ENCODE data around the gene SEC14L5.
"Not testable (repeated sequence)": the region's sequence is repeated elsewhere in the genome, so short reads cannot be mapped to it uniquely, and the experiment has no call there.

Gene SEC14L5

DNA sequence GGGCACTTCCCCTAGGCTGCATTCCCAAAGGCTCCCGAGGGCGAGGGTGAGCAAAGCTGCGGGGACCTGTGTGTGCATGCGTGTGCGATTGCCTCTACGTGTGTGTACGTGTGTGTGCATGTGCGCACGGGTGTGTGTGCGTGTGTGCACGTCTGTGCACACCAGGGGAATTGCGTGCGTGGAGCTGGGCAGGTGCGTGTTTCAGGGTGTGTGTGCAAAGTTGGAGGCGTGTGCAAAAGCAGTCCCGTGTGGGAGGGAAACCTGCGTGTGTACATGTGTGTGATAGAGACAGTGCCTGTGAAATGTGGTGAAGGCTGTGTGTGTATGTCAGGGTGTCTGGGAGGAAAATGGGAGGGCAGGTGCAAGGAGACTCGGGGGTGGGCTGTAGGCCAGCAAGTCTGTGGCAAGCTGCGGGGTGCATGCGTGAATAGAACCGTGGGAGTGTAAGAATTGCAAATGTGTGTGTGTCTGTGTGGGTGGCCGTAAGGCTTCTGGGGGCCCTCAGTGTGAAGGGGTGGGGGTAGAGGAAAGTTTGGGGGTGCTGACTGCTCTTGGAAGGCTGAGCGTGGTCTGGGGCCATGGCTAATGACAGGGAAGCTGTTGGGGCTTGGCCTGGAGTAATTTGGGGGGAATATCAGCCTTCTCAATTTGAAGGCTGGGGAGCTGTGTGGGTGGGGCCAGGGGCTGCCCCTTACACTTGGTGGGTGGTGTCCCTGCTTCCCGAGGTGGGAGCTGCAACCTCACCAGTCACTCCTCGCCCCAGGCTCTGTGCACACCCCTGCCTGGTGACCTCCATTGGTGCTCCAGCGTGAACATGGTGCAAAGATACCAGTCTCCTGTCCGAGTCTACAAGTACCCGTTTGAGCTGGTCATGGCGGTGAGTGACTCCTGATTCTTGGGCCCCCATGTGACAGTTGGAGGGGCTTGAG lies 644 bp downstream of the SEC14L5 start:
- Mint-ChIP-seq H3K27me3 (peaks cover 16% of the 10 kb centered on the region), H3K4me3 (peak overlapping the region; percentile 86), H3K9me3 (no peaks in the 10 kb centered on the region), H3K36me3 (no peaks in the 10 kb centered on the region), H3K27ac (no peak overlapping the region), H3K4me1 (peaks cover 19% of the 10 kb centered on the region)

DNA sequence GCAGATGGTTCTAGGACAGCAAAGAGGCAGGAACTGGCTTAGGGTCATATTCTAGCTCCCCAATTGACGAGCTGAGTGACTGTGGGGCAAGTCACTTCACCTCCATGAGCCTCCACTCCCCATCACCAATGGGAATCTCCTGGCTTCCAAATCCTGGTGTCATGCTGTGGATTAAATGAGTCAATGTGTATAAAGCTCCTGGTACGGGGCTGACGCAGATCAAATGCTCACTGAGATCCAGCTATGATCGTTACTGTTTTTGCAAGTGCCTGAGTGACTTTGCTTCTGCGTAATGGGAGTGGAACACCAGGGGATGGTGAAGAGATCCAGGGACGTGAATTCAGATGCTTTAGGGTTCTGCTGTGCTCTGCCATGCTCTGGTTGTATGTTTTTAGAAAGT lies 2.4 kb downstream of the SEC14L5 start:
- Mint-ChIP-seq H3K27me3 (peaks cover 13% of the 10 kb centered on the region), H3K27ac (no peak overlapping the region), H3K4me3 (no peak overlapping the region), H3K9me3 (no peaks in the 10 kb centered on the region), H3K4me1 (peaks cover 19% of the 10 kb centered on the region), H3K36me3 (no peaks in the 10 kb centered on the region)

DNA sequence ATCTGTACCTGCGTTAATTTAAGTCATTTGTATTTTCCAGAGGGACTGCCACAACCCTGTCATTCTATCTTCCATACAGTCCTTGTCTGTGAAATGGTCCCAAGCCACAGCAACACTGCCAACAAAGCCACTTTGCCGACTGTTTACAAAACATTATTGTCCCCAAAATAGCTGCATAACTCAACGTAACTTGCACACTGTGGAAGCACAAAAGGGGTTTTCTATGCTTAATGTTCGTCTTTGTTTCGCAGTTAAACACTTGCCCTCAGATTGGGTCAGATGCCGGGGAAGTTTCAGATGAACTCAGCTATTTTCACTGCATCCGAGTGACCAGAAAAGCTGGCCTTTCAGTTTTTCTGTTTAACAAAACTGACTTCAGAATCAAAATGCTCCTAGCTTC lies 4.6 kb downstream of the SEC14L5 start:
- peaks cover 8% of the 10 kb centered on the region for H3K4me1 Mint-ChIP-seq
- H3K27ac Mint-ChIP-seq = no peak overlapping the region
- peaks cover 13% of the 10 kb centered on the region for H3K27me3 Mint-ChIP-seq
- H3K4me3 Mint-ChIP-seq = no peak overlapping the region
- H3K9me3 Mint-ChIP-seq = no peaks in the 10 kb centered on the region
- no peaks in the 10 kb centered on the region for H3K36me3 Mint-ChIP-seq

DNA sequence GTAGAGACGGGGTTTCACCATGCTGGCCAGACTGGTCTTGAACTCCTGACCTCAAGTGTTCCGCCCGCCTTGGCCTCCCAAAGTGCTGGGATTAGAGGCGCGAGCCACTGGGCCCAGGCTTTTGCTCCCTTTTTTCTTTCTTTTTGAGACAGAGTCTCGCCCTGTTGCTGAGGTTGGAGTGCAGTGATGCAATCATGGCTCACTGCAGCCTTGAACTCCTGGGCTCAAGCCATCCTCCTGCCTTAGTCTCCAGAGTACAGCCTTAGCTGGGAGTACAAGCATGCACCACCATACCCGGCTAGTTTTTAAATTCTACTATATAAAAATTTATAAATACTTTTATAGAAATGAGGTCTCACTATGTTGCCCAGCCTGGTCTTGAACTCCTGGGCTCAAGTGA lies 5.4 kb downstream of the SEC14L5 start:
- H3K4me3 Mint-ChIP-seq, H3K36me3 Mint-ChIP-seq: not testable (repeated sequence)

DNA sequence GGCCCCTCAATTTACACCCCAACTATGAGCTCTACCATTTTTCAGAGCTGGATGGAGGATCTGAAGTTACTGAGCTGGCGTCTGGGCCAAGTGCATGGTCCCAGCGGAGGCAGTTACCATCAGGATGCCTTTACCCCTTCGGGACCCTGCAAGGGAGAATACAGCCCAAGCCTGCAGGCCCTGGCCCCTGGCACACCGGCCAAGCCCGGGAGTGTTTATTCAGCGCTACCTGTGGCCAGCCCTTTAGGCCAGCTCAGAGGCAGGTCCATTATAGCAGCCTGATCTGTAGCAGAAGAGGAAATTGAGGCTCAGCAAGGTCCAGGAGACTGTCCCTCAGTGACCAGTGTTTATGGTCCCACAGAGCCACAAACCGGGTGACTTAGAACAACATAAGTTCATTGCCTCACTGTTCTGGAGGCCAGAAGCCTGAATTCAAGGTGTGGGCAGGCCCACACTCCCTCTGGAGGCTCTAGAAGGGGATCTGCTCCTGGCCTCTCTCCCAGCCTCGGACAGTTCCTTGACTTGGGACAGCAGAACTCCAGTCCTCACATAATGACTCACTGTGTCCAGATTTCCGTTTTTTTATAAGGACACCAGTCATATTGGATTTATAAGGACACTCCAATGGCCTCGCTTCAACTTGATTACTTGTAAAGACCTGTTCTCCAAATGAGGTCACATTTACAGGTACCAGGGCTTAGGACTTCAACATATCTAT lies 8.8 kb downstream of the SEC14L5 start:
- H3K9me3 Mint-ChIP-seq = no peaks in the 10 kb centered on the region
- no peaks in the 10 kb centered on the region for H3K36me3 Mint-ChIP-seq
- H3K27ac Mint-ChIP-seq = no peak overlapping the region
- peaks cover 2% of the 10 kb centered on the region for H3K27me3 Mint-ChIP-seq
- no peak overlapping the region for H3K4me3 Mint-ChIP-seq
- no peaks in the 10 kb centered on the region for H3K4me1 Mint-ChIP-seq

More for the DNA sequence above, 5.4 kb downstream of the SEC14L5 start:
- not testable (repeated sequence) for H3K4me1 Mint-ChIP-seq, H3K27ac Mint-ChIP-seq, H3K9me3 Mint-ChIP-seq
- H3K27me3 Mint-ChIP-seq = peaks cover 11% of the 10 kb centered on the region

DNA sequence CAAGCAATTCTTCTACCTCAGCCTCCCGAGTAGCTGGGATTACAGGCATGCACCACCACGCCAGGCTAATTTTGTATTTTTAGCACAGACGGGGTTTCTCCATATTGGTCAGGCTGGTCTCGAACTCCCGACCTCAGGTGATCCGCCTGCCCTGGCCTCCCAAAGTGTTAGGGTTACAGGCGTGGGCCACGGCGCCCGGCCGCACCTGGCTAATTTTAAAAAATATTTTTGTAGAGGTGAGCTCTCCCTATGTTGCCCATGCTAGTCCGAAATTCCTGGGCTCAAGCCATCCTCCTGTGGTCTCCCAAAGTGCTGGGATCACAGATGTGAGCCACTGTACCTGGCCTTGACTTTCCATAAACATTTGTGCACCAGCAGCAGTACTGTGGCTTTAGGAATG lies 10.1 kb downstream of the SEC14L5 start:
- not testable (repeated sequence) for H3K9me3 Mint-ChIP-seq, H3K27ac Mint-ChIP-seq, H3K36me3 Mint-ChIP-seq

DNA sequence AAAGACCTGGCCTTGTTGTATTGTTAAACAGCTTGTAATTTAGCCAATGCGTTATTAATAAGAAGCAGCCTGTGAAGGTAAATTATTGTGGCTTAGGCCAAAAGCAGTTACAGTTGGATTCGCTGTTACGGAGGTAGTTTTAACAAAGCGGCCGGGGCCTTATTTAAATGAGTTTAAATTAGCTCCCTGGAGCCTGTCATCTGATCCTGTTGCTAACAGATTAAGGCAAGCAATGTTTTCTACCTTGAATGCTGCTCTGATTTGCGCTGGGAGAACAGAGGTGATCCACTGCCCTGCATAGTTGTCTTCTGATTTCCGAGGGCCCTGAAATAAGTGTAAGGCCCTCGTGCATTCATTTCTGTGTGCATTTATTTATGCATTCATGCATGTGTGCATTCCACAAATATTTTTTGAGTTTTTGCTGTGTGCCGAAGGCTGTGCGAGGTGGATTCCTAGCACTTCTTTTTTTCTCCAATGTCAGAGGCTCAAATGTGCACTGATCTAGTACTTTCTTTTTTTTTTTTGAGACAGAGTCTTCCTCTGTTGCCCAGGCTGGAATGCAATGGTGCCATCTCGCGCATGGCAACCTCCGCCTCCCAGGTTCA lies 10.9 kb downstream of the SEC14L5 start:
- H3K36me3 Mint-ChIP-seq = no peaks in the 10 kb centered on the region
- no peak overlapping the region for H3K4me3 Mint-ChIP-seq
- H3K27me3 Mint-ChIP-seq = peaks cover 2% of the 10 kb centered on the region
- no peaks in the 10 kb centered on the region for H3K9me3 Mint-ChIP-seq
- H3K27ac Mint-ChIP-seq = no peak overlapping the region
- H3K4me1 Mint-ChIP-seq = no peaks in the 10 kb centered on the region

More for the DNA sequence above, 10.1 kb downstream of the SEC14L5 start:
- not testable (repeated sequence) for H3K4me3 Mint-ChIP-seq, H3K27me3 Mint-ChIP-seq, H3K4me1 Mint-ChIP-seq

DNA sequence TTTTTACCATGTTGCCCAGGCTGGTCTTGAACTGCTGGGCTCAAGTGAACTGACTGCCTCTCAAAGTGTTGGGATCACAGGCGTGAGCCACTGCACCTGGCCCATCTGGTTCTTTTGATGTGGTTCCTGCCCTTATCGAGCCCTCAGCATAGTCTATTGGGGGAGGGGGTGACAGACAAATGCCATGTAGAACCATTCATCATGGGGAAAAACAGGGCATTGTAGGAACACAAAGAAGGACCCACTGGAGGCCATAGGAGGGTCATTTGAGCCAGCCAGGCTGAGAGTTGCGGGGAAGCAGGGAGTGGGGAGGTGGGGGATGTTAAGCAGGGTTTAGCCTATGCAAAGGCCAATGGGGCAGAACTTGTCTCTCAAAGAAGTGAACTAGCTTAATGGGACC lies 11.9 kb downstream of the SEC14L5 start:
- no peaks in the 10 kb centered on the region for H3K36me3 Mint-ChIP-seq
- no peaks in the 10 kb centered on the region for H3K9me3 Mint-ChIP-seq
- H3K27ac Mint-ChIP-seq = no peak overlapping the region

DNA sequence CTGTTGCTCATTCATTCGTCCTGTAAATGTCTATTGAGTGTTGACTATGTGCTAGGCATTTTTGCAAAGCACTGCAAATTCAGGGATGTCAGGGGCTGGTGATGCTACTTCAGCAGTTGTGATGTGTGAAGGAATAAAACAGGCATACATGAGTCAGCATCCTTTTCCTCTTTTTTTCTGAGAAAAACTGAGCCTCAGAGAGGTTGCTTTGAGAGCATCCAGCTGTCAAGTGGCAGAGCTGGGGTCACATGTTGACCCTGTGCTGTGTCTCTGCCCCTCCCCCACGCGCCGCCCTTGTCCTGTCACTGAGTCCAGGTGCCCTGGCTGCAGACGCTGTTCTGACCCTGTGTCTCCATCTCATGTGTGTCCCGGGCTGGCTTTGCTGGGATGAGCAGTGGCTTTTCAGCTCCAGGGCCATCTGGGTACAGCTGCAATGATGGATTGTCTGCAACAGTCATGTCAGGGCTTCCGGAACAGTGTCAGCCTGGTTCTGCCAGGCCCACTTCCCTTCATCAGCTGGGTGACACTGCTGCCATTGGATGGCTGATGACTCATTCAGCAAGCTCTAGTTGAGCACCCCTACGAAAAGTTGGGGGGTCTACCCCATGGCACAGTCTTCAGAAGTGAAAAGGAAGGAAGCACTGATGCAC lies 14.9 kb downstream of the SEC14L5 start:
- Mint-ChIP-seq H3K36me3 (no peaks in the 10 kb centered on the region), H3K4me1 (no peaks in the 10 kb centered on the region), H3K4me3 (no peak overlapping the region), H3K27me3 (peaks cover 2% of the 10 kb centered on the region), H3K27ac (no peak overlapping the region), H3K9me3 (no peaks in the 10 kb centered on the region)

More for the DNA sequence above, 11.9 kb downstream of the SEC14L5 start:
- Mint-ChIP-seq H3K4me1 (no peaks in the 10 kb centered on the region), H3K27me3 (peaks cover 2% of the 10 kb centered on the region), H3K4me3 (no peak overlapping the region)

DNA sequence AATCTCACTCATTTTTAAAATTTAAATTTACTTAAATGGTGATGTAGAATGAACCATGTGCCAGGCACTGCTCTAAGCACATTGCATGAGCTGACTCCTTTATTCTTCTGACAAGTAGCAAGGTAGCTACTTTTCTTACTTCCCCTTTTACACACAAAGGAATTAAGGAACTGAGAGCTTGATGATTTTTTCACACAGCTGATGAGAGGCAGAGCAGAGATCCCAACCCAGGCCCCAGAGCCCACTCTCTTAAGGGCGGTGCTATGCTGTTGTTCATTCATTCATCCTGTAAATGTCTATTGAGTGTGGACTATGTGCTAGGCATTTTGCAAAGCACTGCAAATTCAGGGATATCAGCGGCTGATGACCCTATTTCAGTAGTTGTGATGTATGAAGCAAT lies 17.9 kb downstream of the SEC14L5 start:
- Mint-ChIP-seq H3K27me3 (peaks cover 2% of the 10 kb centered on the region), H3K4me1 (no peaks in the 10 kb centered on the region), H3K36me3 (no peaks in the 10 kb centered on the region), H3K4me3 (no peak overlapping the region), H3K27ac (no peak overlapping the region), H3K9me3 (no peaks in the 10 kb centered on the region)

DNA sequence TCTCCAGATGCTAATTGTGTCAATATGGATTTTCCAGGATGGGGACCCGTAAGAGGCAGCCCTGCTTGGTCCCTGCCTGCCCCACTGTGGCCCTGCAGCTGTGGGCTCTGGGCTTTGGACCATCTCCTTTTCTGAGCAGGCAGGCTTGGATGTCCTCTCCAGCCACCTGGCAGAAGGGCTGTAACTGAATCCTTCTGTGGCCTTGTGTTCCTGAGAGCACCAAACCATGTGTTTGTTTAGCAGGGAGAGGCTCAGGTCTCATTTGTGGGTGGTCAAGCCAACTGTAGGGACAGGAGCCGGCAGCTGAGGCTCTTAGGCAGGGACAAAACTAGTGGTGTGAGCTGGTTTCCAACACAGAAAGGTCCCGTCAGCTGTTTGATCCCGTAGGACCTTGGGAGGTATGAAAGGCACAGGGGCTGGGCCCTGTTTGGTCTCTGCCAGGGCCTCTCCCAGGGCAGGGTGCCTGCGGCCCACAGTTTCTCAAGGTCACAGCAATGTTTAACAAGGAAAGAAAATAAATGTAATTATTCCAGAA lies 18.5 kb downstream of the SEC14L5 start:
- peaks cover under 1% of the 10 kb centered on the region for H3K27me3 Mint-ChIP-seq
- no peaks in the 10 kb centered on the region for H3K4me1 Mint-ChIP-seq
- H3K9me3 Mint-ChIP-seq = no peaks in the 10 kb centered on the region
- no peaks in the 10 kb centered on the region for H3K36me3 Mint-ChIP-seq
- no peak overlapping the region for H3K27ac Mint-ChIP-seq
- no peak overlapping the region for H3K4me3 Mint-ChIP-seq

DNA sequence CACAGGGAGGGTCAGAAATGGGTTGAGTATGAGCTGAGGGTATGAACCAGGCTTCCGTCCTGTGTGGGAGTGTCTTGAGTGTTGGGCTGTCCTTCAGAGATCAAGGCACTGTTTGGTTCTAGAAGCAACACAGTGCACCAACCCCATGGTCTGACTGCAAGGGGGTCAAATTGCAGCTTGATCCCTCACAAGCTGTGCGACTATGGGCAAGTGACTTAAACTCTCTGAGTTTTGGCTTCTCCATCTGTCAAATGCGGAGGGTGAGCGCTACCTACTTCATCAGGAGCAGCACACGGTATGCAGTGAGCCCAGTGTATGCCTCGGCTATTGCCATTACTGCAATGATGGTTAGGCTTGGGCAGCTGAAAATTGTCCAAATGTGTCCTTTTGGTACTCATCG lies 21.0 kb downstream of the SEC14L5 start:
- H3K9me3 Mint-ChIP-seq = peaks cover 2% of the 10 kb centered on the region
- peaks cover 3% of the 10 kb centered on the region for H3K27me3 Mint-ChIP-seq
- no peaks in the 10 kb centered on the region for H3K4me1 Mint-ChIP-seq
- H3K36me3 Mint-ChIP-seq = no peaks in the 10 kb centered on the region
- H3K4me3 Mint-ChIP-seq = no peak overlapping the region
- H3K27ac Mint-ChIP-seq = no peak overlapping the region

DNA sequence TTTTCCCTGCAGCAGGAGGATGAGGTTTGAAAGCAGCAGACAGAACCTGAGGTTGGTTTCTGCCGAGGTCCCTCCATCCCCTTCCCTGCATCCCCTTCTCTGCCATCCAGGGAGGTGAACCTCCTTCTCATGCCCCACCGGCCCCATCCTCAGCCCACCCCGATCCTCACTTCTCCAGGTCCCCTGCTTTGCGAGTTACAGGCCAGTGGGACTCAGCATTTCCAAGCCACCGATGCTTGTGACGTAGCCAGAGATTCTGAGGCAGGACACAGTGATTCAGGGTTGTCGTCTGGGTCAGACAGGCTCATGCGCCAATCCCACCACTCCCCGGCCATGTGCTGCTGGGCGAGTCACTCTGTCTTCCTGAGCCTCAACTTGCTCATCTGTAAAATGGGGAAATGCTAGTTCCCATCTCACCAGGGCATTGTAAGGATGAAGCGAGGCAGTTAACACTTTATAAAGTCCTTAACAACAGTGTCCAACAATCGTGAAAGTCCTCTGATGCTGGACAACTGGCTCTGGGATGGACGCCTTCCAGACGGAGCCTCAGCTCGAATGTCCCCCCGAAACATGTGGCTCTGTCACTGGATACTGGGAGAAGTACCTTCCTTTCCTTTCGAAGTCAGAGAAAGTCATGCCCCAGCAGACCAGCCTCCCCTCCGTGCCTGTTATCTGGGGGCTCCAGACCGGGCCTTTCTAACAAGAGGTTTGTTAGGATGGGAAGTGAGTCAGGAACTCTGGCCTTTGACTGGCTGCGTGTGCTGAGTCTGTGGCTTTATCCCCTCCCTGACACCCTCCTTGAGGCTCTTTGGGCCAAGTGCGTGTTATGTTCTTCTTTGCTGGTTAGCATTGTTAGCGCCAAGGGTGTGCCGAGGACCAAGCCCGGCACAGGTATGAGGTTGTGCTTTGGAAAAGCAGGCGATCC lies 21.9 kb downstream of the SEC14L5 start:
- Mint-ChIP-seq H3K4me1 (no peaks in the 10 kb centered on the region), H3K36me3 (no peaks in the 10 kb centered on the region), H3K27me3 (peaks cover 5% of the 10 kb centered on the region), H3K9me3 (peaks cover 9% of the 10 kb centered on the region), H3K27ac (no peak overlapping the region), H3K4me3 (no peak overlapping the region)

DNA sequence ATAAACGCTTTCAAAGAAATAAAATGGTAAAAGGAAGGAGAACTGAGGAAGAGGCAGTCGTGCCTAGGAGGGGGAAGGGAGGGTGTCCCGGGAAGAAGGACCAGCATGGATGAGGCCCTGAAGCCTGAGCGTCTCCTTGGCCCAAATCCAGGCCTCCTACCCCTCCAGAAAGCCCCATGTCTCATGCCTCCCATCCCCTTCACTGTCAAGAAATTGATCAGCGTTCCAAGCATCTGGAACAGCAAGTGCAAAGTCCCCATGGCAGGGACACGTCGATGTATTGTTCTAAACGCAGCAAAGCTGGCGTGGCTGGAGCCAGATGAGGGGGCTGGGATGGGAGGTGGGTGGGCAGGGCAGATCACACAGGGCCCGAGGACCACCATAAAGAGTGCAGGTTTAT lies 22.6 kb downstream of the SEC14L5 start:
- no peaks in the 10 kb centered on the region for H3K4me1 Mint-ChIP-seq
- H3K27me3 Mint-ChIP-seq = peaks cover 5% of the 10 kb centered on the region
- H3K36me3 Mint-ChIP-seq = no peaks in the 10 kb centered on the region
- H3K4me3 Mint-ChIP-seq = no peak overlapping the region
- peaks cover 9% of the 10 kb centered on the region for H3K9me3 Mint-ChIP-seq
- no peak overlapping the region for H3K27ac Mint-ChIP-seq

Data from activated naive CD4-positive, alpha-beta T cell treated with anti-CD3 and anti-CD28 coated beads, Interleukin-2, amount 50 U/mL, for 24 hours (primary cell).